ENCODE data around the gene ABCC3. TPM values are rescaled to one million over a fixed set of nuclear protein-coding genes. Genes with fewer than 3 reads are reported as not detected.
"Not testable (repeated sequence)": the region's sequence is repeated elsewhere in the genome, so short reads cannot be mapped to it uniquely, and the experiment has no call there.

ABCC3 gene
- total RNA-seq, 4 donors from 2014 or later = 297 to 655 (median 533) TPM

DNA sequence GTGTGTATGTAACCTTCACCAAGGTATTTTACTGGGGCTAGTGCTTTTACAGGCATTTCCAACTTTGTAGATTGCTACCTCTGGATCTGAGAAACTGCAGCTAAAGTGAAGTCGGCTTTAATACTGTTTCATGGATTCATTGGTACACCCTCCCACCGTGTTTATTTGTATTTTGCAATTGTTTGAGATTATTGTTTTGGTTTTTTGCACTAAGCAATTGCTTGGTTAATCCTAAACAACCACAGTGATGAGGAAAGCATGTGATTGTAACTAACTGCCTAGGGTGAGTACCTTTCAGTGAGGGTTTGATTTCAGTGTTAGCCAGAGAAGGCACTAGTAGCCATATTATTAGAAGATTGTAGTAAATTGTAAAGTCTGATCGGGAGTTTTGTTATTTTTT lies 88.1 kb downstream of the ABCC3 start:
- TF ChIP-seq EP300 (IDR thresholded peaks at IDR 0.05; ENCODE audit: low read depth) (no peak), POLR2A (IDR thresholded peaks at IDR 0.05) (no peak), POLR2AphosphoS5 (IDR thresholded peaks at IDR 0.05) (no peak)
- TF ChIP-seq, protein P1, sequence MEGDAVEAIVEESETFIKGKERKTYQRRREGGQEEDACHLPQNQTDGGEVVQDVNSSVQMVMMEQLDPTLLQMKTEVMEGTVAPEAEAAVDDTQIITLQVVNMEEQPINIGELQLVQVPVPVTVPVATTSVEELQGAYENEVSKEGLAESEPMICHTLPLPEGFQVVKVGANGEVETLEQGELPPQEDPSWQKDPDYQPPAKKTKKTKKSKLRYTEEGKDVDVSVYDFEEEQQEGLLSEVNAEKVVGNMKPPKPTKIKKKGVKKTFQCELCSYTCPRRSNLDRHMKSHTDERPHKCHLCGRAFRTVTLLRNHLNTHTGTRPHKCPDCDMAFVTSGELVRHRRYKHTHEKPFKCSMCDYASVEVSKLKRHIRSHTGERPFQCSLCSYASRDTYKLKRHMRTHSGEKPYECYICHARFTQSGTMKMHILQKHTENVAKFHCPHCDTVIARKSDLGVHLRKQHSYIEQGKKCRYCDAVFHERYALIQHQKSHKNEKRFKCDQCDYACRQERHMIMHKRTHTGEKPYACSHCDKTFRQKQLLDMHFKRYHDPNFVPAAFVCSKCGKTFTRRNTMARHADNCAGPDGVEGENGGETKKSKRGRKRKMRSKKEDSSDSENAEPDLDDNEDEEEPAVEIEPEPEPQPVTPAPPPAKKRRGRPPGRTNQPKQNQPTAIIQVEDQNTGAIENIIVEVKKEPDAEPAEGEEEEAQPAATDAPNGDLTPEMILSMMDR (IDR thresholded peaks at IDR 0.05) = no peak
- no peak for DNase-seq
- in situ Hi-C loops (cut with MboI; ENCODE audit: low pct_ligation_motif_present in 1 of 4, low pct_unique_long_range_greater_than_20kb in 1 of 4, low sequenced_read_pairs in 3 of 4) = no loop called here
- H3K27ac ChIP-seq = no peak overlapping the region
- peaks cover 37 to 77% (median 68%) of the 10 kb centered on the region in 4 donors for H3K4me1 ChIP-seq
- no peaks in the 10 kb centered on the region for H3K27me3 ChIP-seq
- H3K36me3 ChIP-seq = no peaks in the 10 kb centered on the region
- no peak overlapping the region for H3K4me3 ChIP-seq
- intact Hi-C loops (cut with DNase I; ENCODE audit: low total_unique reads) = no loop called here
- no peaks in the 10 kb centered on the region for H3K9me3 ChIP-seq
- 35 to 51% methylated on average over 3 of the region's 3 CpGs for WGBS, 2 donors (ENCODE audit: low coverage in 1 of 2)

DNA sequence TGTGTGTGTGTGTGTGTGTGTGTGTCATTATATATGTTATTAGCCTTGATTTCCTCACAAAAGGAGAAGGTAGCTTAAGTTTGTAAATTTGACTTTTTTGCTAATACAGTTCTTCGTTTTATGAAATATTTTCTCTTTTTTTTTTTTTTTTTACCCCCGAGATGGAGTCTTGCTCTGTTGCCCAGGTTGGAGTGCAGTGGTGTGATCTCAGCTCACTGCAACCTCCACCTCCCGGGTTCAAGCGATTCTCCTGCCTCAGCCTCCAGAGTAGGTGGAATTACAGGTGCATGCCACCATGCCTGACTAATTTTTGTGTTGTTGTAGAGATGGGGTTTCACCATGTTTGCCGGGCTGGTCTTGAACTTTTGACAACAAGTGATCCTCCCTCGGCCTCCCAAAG lies 89.9 kb downstream of the ABCC3 start:
- H3K36me3 ChIP-seq; H3K27me3 ChIP-seq; intact Hi-C loops (cut with DNase I; ENCODE audit: low total_unique reads); in situ Hi-C loops (cut with MboI; ENCODE audit: low pct_ligation_motif_present in 1 of 4, low pct_unique_long_range_greater_than_20kb in 1 of 4, low sequenced_read_pairs in 3 of 4); H3K4me3 ChIP-seq; H3K9me3 ChIP-seq; DNase-seq; H3K27ac ChIP-seq: not testable (repeated sequence)
- H3K4me1 ChIP-seq = peaks cover 42 to 91% (median 83%) of the 10 kb centered on the region in 4 donors
- WGBS, 2 donors (ENCODE audit: low coverage in 1 of 2) = 90 to 95% methylated on average over 4 to 6 of the region's 6 CpGs

DNA sequence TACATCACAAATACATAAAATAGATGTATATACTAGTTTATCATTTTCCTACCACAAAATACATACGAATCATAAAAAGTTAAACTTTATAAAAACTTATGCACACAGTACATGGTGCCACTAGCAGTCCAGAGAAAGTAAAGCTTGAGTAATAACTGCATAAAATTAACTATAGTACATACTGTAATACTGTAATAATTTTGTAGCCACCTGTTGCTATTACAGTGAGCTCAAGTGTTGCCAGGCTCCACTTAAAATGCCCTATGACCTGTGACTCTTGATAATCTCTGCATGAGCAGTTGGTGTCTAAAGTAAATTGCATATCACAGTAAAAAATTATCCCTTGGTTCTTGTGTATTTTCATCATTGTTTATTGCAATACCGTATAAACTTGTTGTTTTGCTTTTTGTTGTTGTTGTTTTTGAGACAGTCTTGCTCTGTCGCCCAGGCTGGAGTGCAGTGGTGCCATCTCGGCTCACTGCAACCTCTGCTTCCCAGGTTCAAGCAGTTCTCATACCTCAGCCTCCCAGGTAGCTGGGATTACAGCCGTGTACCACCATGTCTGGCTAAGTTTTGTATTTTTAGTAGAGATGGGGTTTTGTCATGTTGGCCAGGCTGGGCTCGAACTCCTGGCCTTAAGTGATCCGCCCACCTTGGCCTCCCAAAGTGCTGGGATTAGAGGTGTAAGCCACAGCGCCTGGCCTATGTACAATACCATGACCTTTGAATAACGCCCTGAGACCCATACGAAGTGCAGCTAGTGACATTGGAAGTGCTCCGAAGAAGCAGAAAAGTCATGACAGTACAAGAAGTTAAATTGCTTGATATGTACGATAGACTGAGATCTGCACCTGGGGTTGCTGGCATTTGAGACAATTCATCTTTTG lies 91.3 kb downstream of the ABCC3 start:
- no peaks in the 10 kb centered on the region for H3K9me3 ChIP-seq
- 51 to 75% methylated on average over 9 to 12 of the region's 12 CpGs for WGBS, 2 donors (ENCODE audit: low coverage in 1 of 2)
- no peak for DNase-seq
- in situ Hi-C loops (cut with MboI; ENCODE audit: low pct_ligation_motif_present in 1 of 4, low pct_unique_long_range_greater_than_20kb in 1 of 4, low sequenced_read_pairs in 3 of 4) (no loop called here), intact Hi-C loops (cut with DNase I; ENCODE audit: low total_unique reads) (no loop called here)
- no peaks in the 10 kb centered on the region for H3K27me3 ChIP-seq
- no peak for TF ChIP-seq POLR2A (IDR thresholded peaks at IDR 0.05)
- TF ChIP-seq, protein P1 (IDR thresholded peaks at IDR 0.05) = no peak
- TF ChIP-seq EP300 (IDR thresholded peaks at IDR 0.05; ENCODE audit: low read depth) = no peak
- TF ChIP-seq POLR2AphosphoS5 (IDR thresholded peaks at IDR 0.05) = no peak
- H3K4me1 ChIP-seq = peaks cover 46 to 98% (median 85%) of the 10 kb centered on the region in 4 donors
- no peak overlapping the region for H3K4me3 ChIP-seq
- no peak overlapping the region for H3K27ac ChIP-seq
- H3K36me3 ChIP-seq = no peaks in the 10 kb centered on the region

DNA sequence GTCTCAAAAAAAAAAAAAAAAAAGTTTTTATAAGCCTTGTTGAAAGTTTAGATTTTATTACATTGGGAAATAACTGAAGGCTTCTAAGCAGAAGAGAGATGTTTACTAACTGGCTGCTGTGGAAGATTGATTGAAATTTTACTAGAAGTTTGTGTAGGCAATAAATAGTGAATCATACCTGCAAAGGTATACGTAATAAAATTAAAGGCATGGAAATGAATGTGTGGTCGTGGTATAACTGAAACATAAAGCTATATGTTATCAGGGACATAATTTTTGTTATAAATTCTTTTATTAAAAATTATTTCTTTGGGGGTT lies 93.4 kb downstream of the ABCC3 start:
- Histone ChIP-seq H3K4me3 (no peak overlapping the region), H3K4me1 (peaks cover 44 to 92% (median 74%) of the 10 kb centered on the region in 4 donors), H3K27me3 (no peaks in the 10 kb centered on the region), H3K27ac (no peak overlapping the region), H3K9me3 (no peaks in the 10 kb centered on the region), H3K36me3 (no peaks in the 10 kb centered on the region)
- intact Hi-C loops (cut with DNase I; ENCODE audit: low total_unique reads) (no loop called here), in situ Hi-C loops (cut with MboI; ENCODE audit: low pct_ligation_motif_present in 1 of 4, low pct_unique_long_range_greater_than_20kb in 1 of 4, low sequenced_read_pairs in 3 of 4) (no loop called here)
- no peak for TF ChIP-seq POLR2A (IDR thresholded peaks at IDR 0.05)
- no peak for TF ChIP-seq EP300 (IDR thresholded peaks at IDR 0.05; ENCODE audit: low read depth)
- TF ChIP-seq, protein P1 (IDR thresholded peaks at IDR 0.05) = no peak
- TF ChIP-seq POLR2AphosphoS5 (IDR thresholded peaks at IDR 0.05) = no peak
- WGBS, 2 donors (ENCODE audit: low coverage in 1 of 2) = 56 to 69% methylated on average over 2 of the region's 2 CpGs
- DNase-seq = no peak
